Measurements from ENCODE around the gene DMD.
"Not testable (repeated sequence)": the region's sequence is repeated elsewhere in the genome, so short reads cannot be mapped to it uniquely, and the experiment has no call there.

Gene DMD

GRCh38 chrX:32842053-32842452, 369.3 kb downstream of the DMD start:
- DNase-seq = no peak

DNA sequence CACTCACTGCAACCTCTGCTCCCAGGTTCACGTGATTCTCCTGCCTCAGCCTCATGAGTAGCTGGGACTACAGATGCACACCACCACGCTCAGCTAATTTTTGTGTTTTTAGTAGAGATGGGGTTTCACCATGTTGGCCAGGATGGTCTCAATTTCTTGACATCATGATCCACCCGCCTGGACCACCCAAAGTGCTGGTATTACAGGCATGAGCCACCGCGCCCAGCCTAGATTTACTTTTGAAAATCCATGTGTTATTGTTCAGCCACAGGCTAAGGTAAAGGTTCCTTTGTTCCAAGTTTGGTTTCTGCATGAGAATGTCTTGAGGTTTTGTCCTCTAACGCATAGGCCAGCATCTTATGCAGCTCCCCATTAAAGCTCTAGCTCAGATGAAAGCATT, 371.6 kb downstream of the DMD start:
- no peak for DNase-seq

- DNase-seq = no peak
These were observed 386.3 kb downstream of the DMD start for GRCh38 chrX:32825009-32825408.

DNA sequence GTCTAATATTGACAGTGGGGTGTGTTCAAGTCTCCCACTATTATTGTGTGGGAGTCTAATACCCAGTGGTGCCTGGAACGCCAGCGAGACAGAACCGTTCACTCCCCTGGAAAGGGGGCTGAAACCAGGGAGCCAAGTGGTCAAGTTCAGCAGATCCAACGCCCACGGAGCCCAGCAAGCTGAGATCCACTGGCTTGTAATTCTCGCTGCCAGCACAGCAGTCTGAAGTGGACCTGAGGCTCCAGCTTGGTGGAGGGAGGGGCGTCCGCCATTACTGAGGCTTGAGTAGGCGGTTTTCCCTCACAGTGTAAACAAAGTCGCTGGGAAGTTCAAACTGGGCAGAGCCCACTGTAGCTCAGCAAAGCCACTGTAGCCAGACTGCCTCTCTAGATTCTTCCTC, 407.3 kb downstream of the DMD start:
- DNase-seq = no peak

- no peak for DNase-seq
These were observed 412.4 kb downstream of the DMD start for GRCh38 chrX:32798990-32799389.

DNA sequence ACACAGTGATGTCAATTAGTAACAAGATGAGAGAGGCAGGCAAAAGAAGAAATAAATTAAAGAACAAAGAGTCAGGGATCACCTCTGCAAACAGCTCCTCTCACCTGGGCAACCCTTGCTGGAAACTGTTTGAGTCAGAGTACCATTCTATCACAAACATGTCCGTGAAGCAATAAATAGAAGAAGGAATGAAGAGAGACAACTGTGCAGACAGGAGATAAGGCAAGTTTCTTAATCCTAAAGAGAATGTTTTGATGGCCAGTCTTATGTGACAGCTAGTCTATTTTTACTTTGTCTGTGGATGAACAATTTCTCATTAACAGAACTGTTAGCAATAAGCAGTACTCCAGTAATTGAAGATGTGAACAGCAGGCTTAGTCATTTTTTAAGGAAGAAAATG, 422.4 kb downstream of the DMD start:
- DNase-seq = no peak

GRCh38 chrX:32780109-32780508, 431.2 kb downstream of the DMD start:
- no peak for DNase-seq

- no peak for DNase-seq
These were observed 432.4 kb downstream of the DMD start for GRCh38 chrX:32778965-32779364.

- DNase-seq = no peak
These were observed 436.4 kb downstream of the DMD start for GRCh38 chrX:32774966-32775365.

GRCh38 chrX:32749070-32749469, 462.3 kb downstream of the DMD start:
- no peak for DNase-seq

- DNase-seq = no peak
These were observed 466.0 kb downstream of the DMD start for GRCh38 chrX:32745323-32745722.

- no peak for DNase-seq
These were observed 466.4 kb downstream of the DMD start for GRCh38 chrX:32744921-32745320.

- DNase-seq = no peak
These were observed 469.4 kb downstream of the DMD start for GRCh38 chrX:32741910-32742309.

DNA sequence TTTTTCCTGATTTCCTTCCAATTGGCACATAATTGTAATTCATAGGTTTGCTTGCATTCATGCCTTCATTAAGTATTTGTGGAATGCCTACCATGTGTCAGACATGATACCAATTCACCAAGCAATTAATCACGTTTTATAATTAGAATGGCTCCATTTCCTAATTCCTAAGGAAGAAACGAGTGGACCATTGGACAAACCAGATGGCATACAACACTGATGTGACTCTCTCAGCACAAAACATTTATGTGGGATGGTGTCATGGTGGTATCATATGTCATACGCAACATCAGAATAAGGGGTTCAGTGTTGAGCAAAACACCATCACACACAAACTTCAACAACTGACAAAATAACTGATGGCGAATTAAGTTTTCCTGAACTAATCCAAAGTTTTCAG, 502.8 kb downstream of the DMD start:
- DNase-seq = no peak

- not testable (repeated sequence) for DNase-seq
These were observed 506.0 kb downstream of the DMD start for GRCh38 chrX:32705385-32705784.

DNA sequence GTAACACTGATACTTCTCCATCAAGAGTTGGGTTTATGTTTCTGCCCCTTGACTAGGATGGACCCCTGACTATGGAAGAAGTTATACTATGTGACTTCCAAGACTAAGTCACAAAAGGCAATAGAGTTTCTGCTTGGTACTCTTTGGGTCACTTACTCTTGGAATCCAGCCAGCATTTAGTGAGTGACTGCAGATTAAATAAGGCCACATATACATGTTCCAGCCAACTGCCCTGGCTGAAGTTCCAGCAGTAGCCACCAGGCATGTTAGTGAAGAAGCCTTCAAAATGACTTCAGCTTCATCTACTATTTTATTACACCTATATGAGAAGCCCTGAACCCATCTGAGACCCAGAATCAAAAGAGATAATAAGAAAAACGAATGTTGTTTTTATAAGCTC, 524.0 kb downstream of the DMD start:
- no peak for DNase-seq

GRCh38 chrX:32678487-32678886, 532.9 kb downstream of the DMD start:
- DNase-seq = no peak

- DNase-seq = no peak
These were observed 538.2 kb downstream of the DMD start for GRCh38 chrX:32673193-32673592.

DNA sequence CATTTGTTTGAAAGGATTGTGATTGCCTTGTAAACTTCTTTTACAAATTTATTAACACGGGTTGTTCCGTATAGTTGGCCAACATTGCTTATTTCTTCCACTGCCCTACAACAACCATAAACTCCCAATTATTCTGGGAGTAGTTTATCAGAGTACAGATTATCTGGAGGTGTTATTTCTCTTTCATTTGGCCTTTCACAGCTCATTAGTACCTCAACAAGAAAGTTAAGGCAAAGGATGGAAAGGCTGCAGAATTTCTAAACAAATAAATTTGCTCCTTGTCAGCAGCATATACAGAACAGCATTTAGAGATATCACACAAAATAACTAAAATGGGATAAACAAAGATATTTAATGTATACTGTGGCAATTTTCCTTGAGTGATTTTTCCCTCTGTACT, 548.8 kb downstream of the DMD start:
- DNase-seq = no peak

- DNase-seq = no peak
These were observed 566.7 kb downstream of the DMD start for GRCh38 chrX:32644476-32645245.

DNA sequence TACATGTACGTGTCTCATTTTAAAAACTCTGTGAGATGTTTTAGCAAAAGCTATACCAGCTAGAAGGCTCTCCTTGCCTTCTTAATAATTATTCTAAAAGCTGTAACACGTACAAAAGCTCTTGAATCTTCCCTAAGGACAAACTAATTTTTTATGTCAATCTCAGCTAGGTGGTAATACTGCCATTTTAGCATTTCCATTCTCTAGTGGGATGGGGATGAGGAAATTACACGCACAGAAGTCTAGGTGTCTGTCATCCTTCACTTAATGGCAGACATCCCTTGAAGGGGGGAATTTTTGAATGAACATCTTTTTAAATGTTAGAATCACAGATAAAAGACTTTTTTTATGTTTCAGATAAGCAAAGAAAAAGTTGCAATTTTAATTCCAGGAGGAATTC, 569.1 kb downstream of the DMD start:
- DNase-seq = no peak

DNA sequence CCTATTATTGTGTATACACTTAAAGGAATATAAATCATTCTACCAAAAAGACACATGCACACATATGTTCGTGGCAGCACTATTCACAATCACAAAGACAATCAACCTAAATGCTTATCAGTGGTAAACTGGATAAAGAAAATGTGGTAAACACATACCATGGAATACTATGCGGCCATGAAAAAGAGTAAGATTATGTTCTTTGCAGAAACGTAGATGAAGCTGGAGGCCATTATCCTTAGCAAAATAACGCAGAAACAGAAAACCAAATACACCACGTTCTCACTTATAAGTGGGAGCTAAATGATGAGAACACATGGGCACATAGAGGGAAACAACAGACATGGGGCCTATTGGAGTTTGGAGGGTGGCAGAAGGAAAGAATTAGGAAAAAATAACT, 593.2 kb downstream of the DMD start:
- DNase-seq = no peak

GRCh38 chrX:32614707-32615106, 596.6 kb downstream of the DMD start:
- no peak for DNase-seq

DNA sequence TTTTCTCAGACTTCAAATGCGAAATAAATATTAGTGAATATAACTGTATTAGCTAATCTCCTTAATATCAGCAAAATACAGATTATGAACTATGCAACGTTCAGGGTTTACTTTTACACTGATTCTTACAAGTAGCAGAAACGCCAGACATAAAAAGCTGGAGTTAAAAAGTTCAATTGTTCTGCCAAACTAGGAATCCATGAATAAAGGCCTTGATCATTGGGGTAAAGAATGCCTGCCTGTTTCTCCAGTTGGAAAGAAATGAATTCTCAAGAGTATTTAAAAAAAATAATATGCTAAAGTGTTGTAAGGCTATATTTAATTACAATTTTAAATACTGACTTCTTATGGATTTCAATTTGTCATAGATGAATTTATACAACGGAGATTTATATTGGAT, 612.2 kb downstream of the DMD start:
- no peak for DNase-seq

- DNase-seq = no peak
These were observed 612.6 kb downstream of the DMD start for GRCh38 chrX:32598707-32599106.

Data from inflammatory macrophage (primary cell).